ENCODE data around the gene CAMK4.

The CAMK4 gene

GRCh38 chr5:111447099-111447498, 222.9 kb downstream of the CAMK4 start:
- no peak for DNase-seq

- DNase-seq = no peak
Observed at GRCh38 chr5:111447822-111448221, 223.6 kb downstream of the CAMK4 start.

GRCh38 chr5:111453295-111453694, 229.1 kb downstream of the CAMK4 start:
- DNase-seq = no peak

GRCh38 chr5:111453747-111454146, 229.6 kb downstream of the CAMK4 start:
- no peak for DNase-seq

GRCh38 chr5:111454198-111454622, 230.0 kb downstream of the CAMK4 start:
- DNase-seq = no peak

GRCh38 chr5:111454776-111455175, 230.6 kb downstream of the CAMK4 start:
- DNase-seq = no peak

GRCh38 chr5:111461255-111461671, 237.1 kb downstream of the CAMK4 start:
- DNase-seq = peak; percentile 33

GRCh38 chr5:111461934-111462333, 237.8 kb downstream of the CAMK4 start:
- DNase-seq = no peak

GRCh38 chr5:111463311-111463710, 239.1 kb downstream of the CAMK4 start:
- DNase-seq = peak; percentile 37

GRCh38 chr5:111469293-111469896, 245.2 kb downstream of the CAMK4 start:
- no peak for DNase-seq

- no peak for DNase-seq
Observed at GRCh38 chr5:111469903-111470302, 245.7 kb downstream of the CAMK4 start.

- no peak for DNase-seq
Observed at GRCh38 chr5:111472096-111472495, 247.9 kb downstream of the CAMK4 start.

GRCh38 chr5:111472579-111472978, 248.4 kb downstream of the CAMK4 start:
- DNase-seq = no peak

- DNase-seq = no peak
Observed at GRCh38 chr5:111478266-111478665, 254.1 kb downstream of the CAMK4 start.

GRCh38 chr5:111478898-111479297, 254.7 kb downstream of the CAMK4 start:
- DNase-seq = no peak

GRCh38 chr5:111480346-111480745, 256.2 kb downstream of the CAMK4 start:
- no peak for DNase-seq

GRCh38 chr5:111486055-111486454, 261.9 kb downstream of the CAMK4 start:
- DNase-seq = no peak

- no peak for DNase-seq
Observed at GRCh38 chr5:111486926-111487325, 262.7 kb downstream of the CAMK4 start.

GRCh38 chr5:111488353-111488752, 264.2 kb downstream of the CAMK4 start:
- no peak for DNase-seq

GRCh38 chr5:111493031-111493430, 268.8 kb downstream of the CAMK4 start:
- DNase-seq = no peak

GRCh38 chr5:111494355-111494999, 270.3 kb downstream of the CAMK4 start:
- DNase-seq = no peak

- DNase-seq = no peak
Observed at GRCh38 chr5:111495159-111495558, 271.0 kb downstream of the CAMK4 start.

GRCh38 chr5:111498346-111498745, 274.2 kb downstream of the CAMK4 start:
- no peak for DNase-seq

GRCh38 chr5:111502956-111503355, 278.8 kb downstream of the CAMK4 start:
- no peak for DNase-seq

- DNase-seq = no peak
Observed at GRCh38 chr5:111505096-111505495, 280.9 kb downstream of the CAMK4 start.

All from NCI-H2107 (cell line).